CD4-positive, alpha-beta T cell (primary cell): ENCODE data around the gene TEK. TPM values are rescaled to one million over a fixed set of nuclear protein-coding genes. Genes with fewer than 3 reads are reported as not detected.

Experiments
- ATAC-seq: fragments of 200-7000 bp; cut with Tn5 transposase; one replicate; pipeline ENCODE4 v1.10.0; 2022; ENCODE audit warnings: mild to moderate bottlenecking; ENCODE audit not compliant: poor library complexity
- CTCF ChIA-PET: fragments of 350-600 bp; sonication (Branson Sonifier 250); formaldehyde crosslinking; loops from one replicate; lab custom pipeline; 2021; ENCODE audit warnings: antibody characterized with exemption, inconsistent platforms; lab: Charles Lee
- POLR2A ChIA-PET: fragments of 350-600 bp; sonication (Branson Sonifier 250); formaldehyde crosslinking; loops from one replicate; lab custom pipeline; 2021; ENCODE audit warnings: antibody characterized with exemption, inconsistent platforms; lab: Charles Lee
- DNase-seq, 14 experiments: peaks; one replicate each; pipeline ENCODE4 v3.0.0-alpha.2; 2013 to 2020; ENCODE audit warnings: mixed read lengths in 2 of 14
- H3K27ac ChIP-seq, 2 donors: one replicate each; pipeline versions ENCODE4 v1.5.1 to v1.7.0; 2013; ENCODE audit warnings: low read length in 2 of 2, low read depth in 1 of 2, mild to moderate bottlenecking in 1 of 2
- H3K27me3 ChIP-seq, 2 experiments: 1 replicate in 1 of 2; 2 replicates in 1 of 2; pipeline versions ENCODE4 v1.6.1 to v1.7.0; 2013; ENCODE audit warnings: low read length in 2 of 2, control low read depth in 1 of 2, mild to moderate bottlenecking in 1 of 2, moderate library complexity in 1 of 2; ENCODE audit not compliant: insufficient read depth in 2 of 2, control insufficient read depth in 1 of 2
- H3K36me3 ChIP-seq: one replicate; pipeline ENCODE4 v1.6.1; 2013; ENCODE audit warnings: low read length, control low read depth; ENCODE audit not compliant: insufficient read depth
- H3K4me1 ChIP-seq: one replicate; pipeline ENCODE4 v1.6.1; 2013; ENCODE audit warnings: low read length, control low read depth; ENCODE audit not compliant: insufficient read depth
- H3K4me3 ChIP-seq: one replicate; pipeline ENCODE4 v1.5.1; 2013; ENCODE audit warnings: mild to moderate bottlenecking, low read length, moderate library complexity
- H3K9me3 ChIP-seq, 2 experiments: 1 replicate in 1 of 2; 2 replicates in 1 of 2; pipeline versions ENCODE4 v1.6.1 to v1.7.0; 2013; ENCODE audit warnings: low read length in 2 of 2, mild to moderate bottlenecking in 2 of 2, control low read depth in 1 of 2, moderate library complexity in 1 of 2; ENCODE audit not compliant: control insufficient read depth in 1 of 2, insufficient read depth in 1 of 2
- H3K27ac Mint-ChIP-seq: one replicate; pipeline ENCODE4 v1.8.0; 2020; ENCODE audit warnings: mixed read lengths
- H3K27me3 Mint-ChIP-seq: one replicate; pipeline ENCODE4 v1.8.0; 2021; ENCODE audit warnings: mixed read lengths
- H3K36me3 Mint-ChIP-seq: one replicate; pipeline ENCODE4 v1.8.0; 2021; ENCODE audit warnings: low read depth, mixed read lengths
- H3K4me1 Mint-ChIP-seq: one replicate; pipeline ENCODE4 v1.8.0; 2021; ENCODE audit warnings: low read depth, mixed read lengths
- H3K4me3 Mint-ChIP-seq: one replicate; pipeline ENCODE4 v1.8.0; 2020; ENCODE audit warnings: mild to moderate bottlenecking, mixed read lengths
- H3K9me3 Mint-ChIP-seq: one replicate; pipeline ENCODE4 v1.8.0; 2020; ENCODE audit warnings: mixed read lengths
- CTCF ChIP-seq: fragments of 200-600 bp; IDR thresholded peaks from one replicate; pipeline ENCODE4 v1.8.0; 2022; ENCODE audit warnings: antibody characterized with exemption, mild to moderate bottlenecking
- intact Hi-C, 2 experiments: fragments of 100-400 bp; cut with DNase I in 1 of 2; cut with micrococcal nuclease in 1 of 2; formaldehyde crosslinking; loops; one replicate each; pipeline versions ENCODE4 v1.15.1 to v1.9.0; 2023 to 2025; cut with DNase I, micrococcal nuclease
- total RNA-seq, 174 experiments: library from RNA in 2 of 174; stranded (reverse) in 2 of 174; gene quantifications; one replicate each; pipeline ENCODE4 v1.2.3 and lab custom pipeline; 2021 to 2026

TEK gene
- total RNA-seq, 2 experiments from 2014 or later, result not detected

- Mint-ChIP-seq H3K4me1 (no peaks in the 10 kb centered on the region), H3K4me3 (no peak overlapping the region), H3K36me3 (no peaks in the 10 kb centered on the region), H3K27me3 (peaks cover 18% of the 10 kb centered on the region), H3K27ac (no peak overlapping the region), H3K9me3 (no peaks in the 10 kb centered on the region)
- H3K4me1 ChIP-seq, result no peaks in the 10 kb centered on the region
- DNase-seq, result no peak
- peaks cover 0 to 3% of the 10 kb centered on the region in 2 experiments for H3K9me3 ChIP-seq
- no peak overlapping the region for H3K27ac ChIP-seq
- no peaks in the 10 kb centered on the region for H3K36me3 ChIP-seq
- no peak for ATAC-seq
- intact Hi-C loops, result no loop called here
- no peak overlapping the region for H3K4me3 ChIP-seq
- POLR2A ChIA-PET, result no interaction called here
- CTCF ChIA-PET, result no interaction called here
- no peak for TF ChIP-seq CTCF
- H3K27me3 ChIP-seq, result no peaks in the 10 kb centered on the region
Measured at GRCh38 chr9:27157097-27157496, 48.1 kb downstream of the TEK start.

GRCh38 chr9:27157736-27158135, 48.7 kb downstream of the TEK start:
- no peak overlapping the region for H3K4me3 Mint-ChIP-seq
- no peaks in the 10 kb centered on the region for H3K36me3 Mint-ChIP-seq
- Histone ChIP-seq H3K27me3 (no peaks in the 10 kb centered on the region), H3K9me3 (peaks cover 0 to 3% of the 10 kb centered on the region in 2 experiments), H3K27ac (no peak overlapping the region), H3K4me1 (no peaks in the 10 kb centered on the region), H3K36me3 (no peaks in the 10 kb centered on the region), H3K4me3 (no peak overlapping the region)
- ATAC-seq, result no peak
- intact Hi-C loops, result no loop called here
- ChIA-PET CTCF (no interaction called here), POLR2A (no interaction called here)
- peaks cover 18% of the 10 kb centered on the region for H3K27me3 Mint-ChIP-seq
- no peak for DNase-seq
- H3K9me3 Mint-ChIP-seq, result no peaks in the 10 kb centered on the region
- no peak for TF ChIP-seq CTCF
- H3K27ac Mint-ChIP-seq, result no peak overlapping the region
- no peaks in the 10 kb centered on the region for H3K4me1 Mint-ChIP-seq

- ATAC-seq (no peak), DNase-seq (no peak)
- H3K27ac ChIP-seq, result no peak overlapping the region
- H3K27me3 ChIP-seq, result no peaks in the 10 kb centered on the region
- Mint-ChIP-seq H3K4me1 (no peaks in the 10 kb centered on the region), H3K4me3 (no peak overlapping the region), H3K27me3 (peaks cover 14% of the 10 kb centered on the region), H3K36me3 (no peaks in the 10 kb centered on the region), H3K9me3 (no peaks in the 10 kb centered on the region), H3K27ac (no peak overlapping the region)
- H3K4me3 ChIP-seq, result no peak overlapping the region
- no peaks in the 10 kb centered on the region for H3K4me1 ChIP-seq
- H3K9me3 ChIP-seq, result no peaks in the 10 kb centered on the region
- intact Hi-C loops, result no loop called here
- H3K36me3 ChIP-seq, result no peaks in the 10 kb centered on the region
- CTCF ChIA-PET, result no interaction called here
- POLR2A ChIA-PET, result no interaction called here
- no peak for TF ChIP-seq CTCF
Measured at GRCh38 chr9:27160636-27161035, 51.6 kb downstream of the TEK start.
